A549 treated with ZK216348 at 1 μM for 4 hours (cell line): ENCODE results near the gene TBC1D7. TPM values are rescaled to one million over a fixed set of nuclear protein-coding genes. Genes with fewer than 3 reads are reported as not detected.

Source experiments
- total RNA-seq: library from RNA; stranded (reverse); fragments of 200-300 nt; extraction: Qiagen RNA extraction; gene quantifications from 5 replicates; pipeline ENCODE4 v1.2.3, GENCODE V29; 2022; ENCODE audit warnings: low read depth

TBC1D7 gene
- total RNA-seq: 27.4 to 35.8 TPM (median 31.6 TPM) in 5 replicates

GRCh38 chr6:13328076-13328874 is at the start of gene TBC1D7:
TSS of gene TBC1D7 (minus strand) at chr6:13328537. CDS start at chr6:13326898, 1,639 bp downstream.

Other genes with a start within 250 kb of the TBC1D7 start
- gene GFOD1, start 159.1 kb upstream of the TBC1D7 start, total RNA-seq: 1.2 to 2.1 TPM (median 1.7 TPM) in 5 replicates
- gene SIRT5, start 246.1 kb upstream of the TBC1D7 start, total RNA-seq: 3.6 to 4.5 TPM (median 3.8 TPM) in 5 replicates